ENCODE measurements around the gene KIF22.
A peak's percentile ranks its signal among the peaks of the same experiment; 100 is the strongest.
"Not testable (repeated sequence)": the region's sequence is repeated elsewhere in the genome, so short reads cannot be mapped to it uniquely, and the experiment has no call there.

KIF22 gene

GRCh38 chr16:29790183-29790948 lies at the start of gene KIF22:
Gene KIF22, plus strand, starts transcription at chr16:29790751. Its CDS starts 9 bp downstream, at chr16:29790760.
- DNase-seq (ENCODE audit: low read depth), result peak; percentile 100

- DNase-seq (ENCODE audit: low read depth), result no peak
Observed at GRCh38 chr16:29742683-29743275, 47.8 kb upstream of the KIF22 start.

GRCh38 chr16:29743475-29743826 lies 47.1 kb upstream of the KIF22 start:
- DNase-seq (ENCODE audit: low read depth), result no peak

GRCh38 chr16:29743827-29744531 lies 46.6 kb upstream of the KIF22 start:
- no peak for DNase-seq (ENCODE audit: low read depth)

GRCh38 chr16:29744541-29745101 lies 45.9 kb upstream of the KIF22 start:
- no peak for DNase-seq (ENCODE audit: low read depth)

- no peak for DNase-seq (ENCODE audit: low read depth)
Observed at GRCh38 chr16:29745121-29745852, 45.3 kb upstream of the KIF22 start.

- peak; percentile 78 for DNase-seq (ENCODE audit: low read depth)
Observed at GRCh38 chr16:29745853-29746345, 44.7 kb upstream of the KIF22 start, which contains the start of gene C16orf54. Gene C16orf54, minus strand, starts transcription at chr16:29745990. Its CDS starts 1,039 bp downstream, at chr16:29744951.

GRCh38 chr16:29746518-29746917 lies 44.0 kb upstream of the KIF22 start:
- not testable (repeated sequence) for DNase-seq (ENCODE audit: low read depth)

GRCh38 chr16:29747947-29748759 lies 42.4 kb upstream of the KIF22 start:
- no peak for DNase-seq (ENCODE audit: low read depth)

- not testable (repeated sequence) for DNase-seq (ENCODE audit: low read depth)
Observed at GRCh38 chr16:29748760-29749149, 41.8 kb upstream of the KIF22 start.

- DNase-seq (ENCODE audit: low read depth), result no peak
Observed at GRCh38 chr16:29753516-29753915, 37.0 kb upstream of the KIF22 start.

GRCh38 chr16:29756654-29757053 lies 33.9 kb upstream of the KIF22 start:
- no peak for DNase-seq (ENCODE audit: low read depth)

GRCh38 chr16:29757086-29757485 lies 33.5 kb upstream of the KIF22 start:
- DNase-seq (ENCODE audit: low read depth), result not testable (repeated sequence)

GRCh38 chr16:29757950-29758466 lies 32.5 kb upstream of the KIF22 start:
- no peak for DNase-seq (ENCODE audit: low read depth)

GRCh38 chr16:29760567-29761279 lies 29.8 kb upstream of the KIF22 start:
- DNase-seq (ENCODE audit: low read depth), result no peak

- DNase-seq (ENCODE audit: low read depth), result not testable (repeated sequence)
Observed at GRCh38 chr16:29761280-29761651, 29.3 kb upstream of the KIF22 start.

GRCh38 chr16:29761882-29762281 lies 28.7 kb upstream of the KIF22 start:
- DNase-seq (ENCODE audit: low read depth), result no peak

- no peak for DNase-seq (ENCODE audit: low read depth)
Observed at GRCh38 chr16:29763326-29763725, 27.2 kb upstream of the KIF22 start.

GRCh38 chr16:29765167-29766032 lies 25.2 kb upstream of the KIF22 start:
- DNase-seq (ENCODE audit: low read depth), result no peak

Measured in activated T-cell treated with anti-CD3 and anti-CD28 coated beads for 24 hours (primary cell).